Ishikawa (cell line): Measurements from ENCODE around the gene DHRS13.

Experiments used
- CEBPB ChIP-seq: IDR thresholded peaks from 2 replicates; pipeline ENCODE4 v1.6.1; 2012
- CREB1 ChIP-seq: IDR thresholded peaks from 2 replicates; pipeline ENCODE4 v1.6.1; 2012; ENCODE audit warnings: low read depth
- EP300 ChIP-seq: IDR thresholded peaks from 2 replicates; pipeline ENCODE4 v1.6.1; 2012; ENCODE audit warnings: borderline replicate concordance
- FOXM1 ChIP-seq: IDR thresholded peaks from 2 replicates; pipeline ENCODE4 v1.6.1; 2012; ENCODE audit warnings: low read depth, borderline replicate concordance
- RAD21 ChIP-seq: IDR thresholded peaks from 2 replicates; pipeline ENCODE4 v1.6.1; 2012; ENCODE audit warnings: low read depth
- REST ChIP-seq: IDR thresholded peaks from 2 replicates; pipeline ENCODE4 v1.6.1; 2012; ENCODE audit warnings: low read depth, mild to moderate bottlenecking
- TAF1 ChIP-seq: IDR thresholded peaks from 2 replicates; pipeline ENCODE4 v1.6.1; 2012; ENCODE audit warnings: low read depth, mild to moderate bottlenecking
- ZBTB7A ChIP-seq: IDR thresholded peaks from 2 replicates; pipeline ENCODE4 v1.6.1; 2012; ENCODE audit warnings: low read depth
- TF ChIP-seq, protein P1 (sequence below): IDR thresholded peaks from 2 replicates; pipeline ENCODE4 v1.6.1; 2012

DNA sequence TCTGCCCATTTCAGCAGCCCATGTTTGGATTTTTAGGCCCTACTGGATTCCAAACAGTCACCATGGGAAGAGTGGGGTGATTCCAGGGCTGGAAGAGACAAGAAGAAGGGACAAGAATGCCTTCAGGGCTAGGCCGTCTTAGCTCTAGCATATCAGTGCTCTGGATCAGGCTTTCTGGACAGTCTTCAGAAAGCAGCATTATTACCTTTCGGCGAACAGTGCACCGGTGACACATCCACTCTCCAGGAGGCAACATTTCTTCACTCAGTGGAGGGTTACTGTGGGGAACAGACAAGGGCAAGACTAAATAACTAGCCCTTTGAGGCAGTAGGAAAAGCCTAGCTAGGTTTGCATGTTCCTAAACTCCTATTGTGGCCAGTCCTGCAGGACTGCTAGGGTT is 23.9 kb upstream of the DHRS13 start:
- TF ChIP-seq REST (no peak), CEBPB (no peak), RAD21 (no peak), CREB1 (no peak), FOXM1 (no peak), EP300 (no peak), ZBTB7A (no peak), TAF1 (no peak)
- TF ChIP-seq, protein P1, sequence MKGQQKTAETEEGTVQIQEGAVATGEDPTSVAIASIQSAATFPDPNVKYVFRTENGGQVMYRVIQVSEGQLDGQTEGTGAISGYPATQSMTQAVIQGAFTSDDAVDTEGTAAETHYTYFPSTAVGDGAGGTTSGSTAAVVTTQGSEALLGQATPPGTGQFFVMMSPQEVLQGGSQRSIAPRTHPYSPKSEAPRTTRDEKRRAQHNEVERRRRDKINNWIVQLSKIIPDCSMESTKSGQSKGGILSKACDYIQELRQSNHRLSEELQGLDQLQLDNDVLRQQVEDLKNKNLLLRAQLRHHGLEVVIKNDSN = no peak
